NB4 (cell line): ENCODE measurements around the gene DNHD1.

Experiments
- POLR2A ChIP-seq: IDR thresholded peaks from 2 replicates; pipeline ENCODE4 v1.6.1; 2011; ENCODE audit warnings: mild to moderate bottlenecking; ENCODE audit not compliant: insufficient read length; ENCODE audit errors: extremely low read depth
- TF ChIP-seq, protein P1 (sequence below): IDR thresholded peaks from one replicate; pipeline ENCODE4 v1.5.1; 2012; ENCODE audit warnings: low read depth, low read length

- TF ChIP-seq POLR2A = no peak
- TF ChIP-seq, protein P1, sequence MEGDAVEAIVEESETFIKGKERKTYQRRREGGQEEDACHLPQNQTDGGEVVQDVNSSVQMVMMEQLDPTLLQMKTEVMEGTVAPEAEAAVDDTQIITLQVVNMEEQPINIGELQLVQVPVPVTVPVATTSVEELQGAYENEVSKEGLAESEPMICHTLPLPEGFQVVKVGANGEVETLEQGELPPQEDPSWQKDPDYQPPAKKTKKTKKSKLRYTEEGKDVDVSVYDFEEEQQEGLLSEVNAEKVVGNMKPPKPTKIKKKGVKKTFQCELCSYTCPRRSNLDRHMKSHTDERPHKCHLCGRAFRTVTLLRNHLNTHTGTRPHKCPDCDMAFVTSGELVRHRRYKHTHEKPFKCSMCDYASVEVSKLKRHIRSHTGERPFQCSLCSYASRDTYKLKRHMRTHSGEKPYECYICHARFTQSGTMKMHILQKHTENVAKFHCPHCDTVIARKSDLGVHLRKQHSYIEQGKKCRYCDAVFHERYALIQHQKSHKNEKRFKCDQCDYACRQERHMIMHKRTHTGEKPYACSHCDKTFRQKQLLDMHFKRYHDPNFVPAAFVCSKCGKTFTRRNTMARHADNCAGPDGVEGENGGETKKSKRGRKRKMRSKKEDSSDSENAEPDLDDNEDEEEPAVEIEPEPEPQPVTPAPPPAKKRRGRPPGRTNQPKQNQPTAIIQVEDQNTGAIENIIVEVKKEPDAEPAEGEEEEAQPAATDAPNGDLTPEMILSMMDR = no peak
These were observed 123.6 kb downstream of the DNHD1 start for GRCh38 chr11:6620636-6621035.
